Activated T-cell treated with anti-CD3 and anti-CD28 coated beads for 4 hours (primary cell): ENCODE measurements around the gene GREB1.
"Not testable (repeated sequence)": the region's sequence is repeated elsewhere in the genome, so short reads cannot be mapped to it uniquely, and the experiment has no call there.

ENCODE experiments used
- DNase-seq: peaks from one replicate; pipeline ENCODE4 v3.0.0-alpha.2; 2020

The GREB1 gene

DNA sequence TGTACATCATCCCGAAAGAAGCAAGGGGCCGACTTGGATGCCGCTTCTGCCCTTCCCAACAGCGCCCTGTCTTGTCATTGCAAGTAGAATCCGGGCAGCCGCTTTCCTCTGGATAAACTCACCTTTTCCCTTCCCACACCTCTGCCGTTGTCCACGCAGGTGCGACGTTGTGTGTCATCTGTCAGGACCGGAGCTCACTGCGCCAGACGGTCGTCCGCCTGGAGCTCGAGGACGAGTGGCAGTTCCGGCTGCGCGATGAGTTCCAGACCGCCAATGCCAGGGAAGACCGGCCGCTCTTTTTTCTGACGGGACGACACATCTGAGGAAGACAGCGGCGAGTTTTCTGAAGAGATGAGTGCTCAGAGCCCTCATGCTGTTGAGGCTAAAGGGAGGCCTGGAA is 106.3 kb downstream of the GREB1 start:
- no peak for DNase-seq

DNA sequence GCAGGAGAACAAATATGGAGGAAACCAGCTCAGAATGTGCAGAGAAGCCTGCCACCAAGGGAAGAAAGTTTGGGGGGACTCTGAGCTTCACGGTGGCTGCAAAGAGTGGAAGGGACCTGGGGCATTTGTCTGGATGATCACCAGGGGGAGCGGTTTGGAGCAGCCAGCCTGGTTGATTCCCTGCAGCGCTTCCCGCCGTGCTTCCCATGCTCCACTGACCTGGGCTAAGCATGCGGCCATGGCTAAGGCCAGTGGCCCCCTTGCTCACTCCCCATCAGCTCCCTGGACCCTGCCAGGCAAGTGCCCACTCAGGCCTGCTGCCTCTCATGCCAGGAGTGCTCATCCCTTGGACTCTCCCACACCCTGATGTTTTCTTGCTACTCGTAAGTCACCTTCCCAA is 109.1 kb downstream of the GREB1 start:
- no peak for DNase-seq

DNA sequence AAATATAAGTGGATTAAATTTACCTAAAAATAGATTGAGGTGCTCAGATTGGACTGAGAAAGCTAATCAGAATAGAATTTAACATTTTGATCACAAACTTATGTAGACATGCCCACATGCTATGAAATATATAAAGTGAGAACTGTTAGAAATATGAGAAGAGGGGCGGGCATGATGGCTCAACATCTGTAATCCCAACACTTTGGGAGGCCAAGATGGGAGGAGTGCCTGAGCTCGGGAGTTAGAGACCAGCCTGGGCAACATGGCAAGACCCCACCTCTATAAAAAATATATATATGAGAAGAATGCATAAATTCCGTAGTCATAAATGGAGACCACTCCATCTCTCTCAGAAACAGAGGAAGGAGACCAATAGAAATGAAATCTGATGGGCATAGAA is 110.4 kb downstream of the GREB1 start:
- no peak for DNase-seq

DNA sequence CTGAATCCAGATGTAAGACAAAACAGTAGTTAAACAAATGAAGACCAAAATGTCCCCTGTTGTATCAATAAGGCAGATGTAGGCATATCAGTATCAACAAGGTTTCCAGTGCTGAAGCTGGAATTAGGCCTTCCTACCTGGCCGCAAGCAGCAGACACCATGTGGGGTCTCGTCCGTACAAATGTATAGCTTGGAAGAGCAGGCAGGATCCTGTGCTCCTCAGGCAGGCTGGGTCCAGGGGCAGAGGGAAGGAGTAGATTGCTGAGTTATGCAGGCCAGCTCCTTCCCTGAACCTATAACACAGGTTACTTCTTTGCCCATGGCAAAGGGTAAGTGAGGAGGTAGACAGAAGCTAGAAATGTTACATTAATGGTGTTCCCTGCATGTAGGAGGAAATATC is 112.7 kb downstream of the GREB1 start:
- DNase-seq: no peak

DNA sequence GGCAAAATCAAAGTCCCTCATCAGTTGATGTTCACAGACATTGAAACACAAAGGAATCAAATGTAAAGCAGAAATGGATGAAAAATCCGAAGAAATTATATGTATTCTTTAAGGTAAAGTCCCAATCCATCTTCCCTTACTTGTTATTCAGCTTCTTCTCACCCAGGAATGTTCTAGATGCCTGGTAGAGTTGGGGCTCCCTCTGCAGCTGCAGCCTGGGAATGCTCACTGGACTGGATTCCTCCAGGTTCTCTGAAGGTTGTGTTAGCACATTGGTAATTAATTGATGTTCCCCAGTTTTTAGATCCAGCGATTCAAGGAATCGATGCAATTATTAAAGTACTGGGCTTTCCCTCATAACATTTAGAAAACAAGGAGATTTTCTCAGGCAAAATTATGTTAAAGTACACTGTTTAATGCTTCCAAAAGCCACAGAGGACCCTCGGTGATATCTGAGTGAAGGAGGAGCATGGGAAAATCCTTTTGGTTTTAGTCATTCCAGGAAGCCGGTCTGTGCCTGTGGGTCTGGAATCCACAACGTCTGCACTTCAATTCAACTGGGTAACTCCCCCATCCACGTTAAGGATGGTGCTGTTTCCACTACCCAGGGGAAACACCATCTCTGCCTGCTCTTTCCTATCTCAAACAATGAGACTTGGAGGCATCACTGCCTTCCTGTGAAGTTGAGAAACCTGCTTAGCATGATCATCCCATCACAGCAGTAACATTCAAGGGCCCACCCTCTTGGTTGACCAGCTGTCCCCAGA is 114.2 kb downstream of the GREB1 start:
- DNase-seq: no peak

DNA sequence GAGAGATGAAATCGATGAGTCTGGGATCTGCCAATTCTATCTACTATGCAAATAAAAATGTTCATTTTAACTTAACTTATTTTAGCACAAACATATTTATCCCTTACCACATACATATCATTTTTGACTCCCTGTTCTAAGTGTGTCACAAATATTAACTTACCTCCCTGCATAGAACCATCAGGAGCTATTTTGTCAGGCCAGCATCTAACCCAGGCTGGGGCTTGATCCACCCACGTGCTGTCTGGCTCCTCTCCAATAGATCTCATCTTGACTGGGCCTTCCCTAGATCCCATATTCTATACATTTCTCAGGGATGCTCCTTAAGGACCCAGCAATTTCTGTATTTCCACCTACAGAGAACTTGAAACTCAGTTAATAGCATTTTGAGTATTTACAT is 115.2 kb downstream of the GREB1 start:
- DNase-seq: no peak

DNA sequence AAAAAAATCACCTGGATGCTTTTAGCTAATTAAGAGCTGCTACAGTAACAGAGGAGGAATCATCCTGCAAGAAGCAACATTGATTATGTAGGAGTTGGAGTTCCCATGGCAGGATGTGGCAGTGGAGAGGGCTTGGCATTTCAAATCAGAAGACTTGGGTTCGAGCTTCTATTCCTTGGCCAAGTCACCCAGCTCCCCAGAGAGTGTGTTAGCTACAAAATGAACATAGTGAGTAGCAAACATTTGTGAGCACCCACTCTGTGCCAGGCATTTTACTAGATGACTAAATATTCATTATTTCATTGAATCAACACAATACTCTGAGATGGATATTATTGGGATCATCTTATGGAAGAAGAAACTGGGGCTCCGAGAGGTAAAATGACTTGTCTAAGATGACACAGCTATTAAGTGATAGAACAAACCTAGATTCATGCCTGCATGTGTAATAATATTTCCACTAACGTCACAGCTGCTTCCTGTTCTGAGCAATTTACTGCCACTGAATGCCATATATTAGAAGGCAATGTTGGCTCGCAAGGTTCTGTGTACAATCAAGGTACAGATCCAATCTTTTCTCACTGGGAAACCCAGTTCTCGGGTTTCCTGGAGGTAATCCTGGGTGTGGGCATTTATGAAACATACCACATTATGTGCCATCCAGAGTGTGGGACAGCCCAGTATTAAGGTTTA is 118.2 kb downstream of the GREB1 start:
- DNase-seq: no peak

DNA sequence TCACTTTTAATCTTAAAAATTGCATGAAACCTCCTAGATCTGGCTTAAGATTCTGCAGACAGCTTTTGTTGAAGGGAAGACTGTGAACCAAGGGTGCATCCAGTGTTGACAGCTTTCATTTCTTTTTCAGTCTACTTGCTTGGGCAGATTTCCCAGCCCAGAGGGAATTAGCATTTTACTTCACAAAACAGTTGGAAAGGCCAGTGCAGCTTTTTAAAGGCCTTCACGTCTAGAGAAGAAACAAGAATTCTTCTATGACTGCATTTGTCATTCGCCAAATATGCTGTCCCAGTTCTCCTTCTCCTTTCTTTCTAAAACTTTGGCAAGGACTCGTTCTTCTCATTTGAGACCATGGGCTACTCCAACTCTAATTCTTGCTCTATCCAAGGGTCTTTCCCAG is 118.7 kb downstream of the GREB1 start:
- no peak for DNase-seq

DNA sequence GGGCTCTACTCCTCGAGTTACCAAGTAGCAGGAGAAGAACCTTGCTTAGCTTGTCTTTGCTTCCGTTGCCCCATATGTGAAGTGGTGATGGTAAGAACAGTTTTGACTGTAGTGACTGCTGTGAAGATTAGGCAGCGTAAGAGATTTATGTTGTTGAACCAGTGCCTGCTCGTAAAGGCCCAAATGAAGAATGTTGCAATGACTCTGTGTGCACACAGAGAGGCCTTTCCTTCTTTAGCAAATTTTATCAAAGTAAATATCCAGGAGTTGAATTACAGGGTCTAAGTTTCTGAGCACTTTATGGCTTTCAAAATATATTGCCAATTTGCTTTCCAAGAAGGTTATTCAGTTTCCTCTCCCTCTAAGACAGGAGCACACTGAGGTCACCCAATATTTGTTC is 121.7 kb downstream of the GREB1 start:
- no peak for DNase-seq

DNA sequence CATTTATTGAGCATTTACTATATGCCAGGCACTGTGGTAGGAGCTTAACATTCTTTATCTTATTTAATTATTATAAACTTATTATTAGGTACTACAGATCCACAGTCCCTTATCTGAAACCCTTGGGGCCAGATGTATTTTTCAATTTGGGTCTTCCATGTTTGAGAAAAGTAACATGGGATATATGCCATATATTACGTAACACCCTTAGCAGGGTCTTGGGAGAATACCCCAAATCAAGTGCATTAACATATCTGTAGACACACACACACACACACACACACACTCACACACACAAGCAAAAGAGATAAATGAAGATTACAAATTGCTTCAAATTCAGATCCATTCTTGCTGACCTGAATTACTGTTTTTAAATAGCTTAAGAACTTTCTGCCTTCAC is 122.4 kb downstream of the GREB1 start:
- no peak for DNase-seq

DNA sequence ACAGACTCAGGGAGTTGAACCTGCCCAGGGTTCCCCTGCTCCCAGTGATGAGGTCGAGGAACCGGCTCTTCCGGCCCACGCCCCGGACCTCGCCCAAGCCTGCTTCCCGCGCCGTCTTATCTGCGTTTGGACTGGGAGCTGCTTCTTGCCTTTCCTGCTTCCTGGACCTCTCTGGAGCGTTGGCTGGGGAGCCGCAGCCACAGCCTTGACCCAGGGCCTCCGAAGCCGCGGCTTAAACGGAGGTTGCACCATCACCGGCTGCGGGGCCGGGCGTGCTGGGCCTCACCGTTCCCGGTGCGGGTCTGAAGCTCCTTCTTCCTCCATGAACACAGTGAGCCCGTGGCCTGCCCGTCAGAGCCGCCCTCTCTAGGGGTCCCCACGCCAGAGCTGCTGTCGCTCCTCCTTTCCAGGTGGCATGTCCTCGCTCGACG is 122.8 kb downstream of the GREB1 start:
- DNase-seq: no peak

DNA sequence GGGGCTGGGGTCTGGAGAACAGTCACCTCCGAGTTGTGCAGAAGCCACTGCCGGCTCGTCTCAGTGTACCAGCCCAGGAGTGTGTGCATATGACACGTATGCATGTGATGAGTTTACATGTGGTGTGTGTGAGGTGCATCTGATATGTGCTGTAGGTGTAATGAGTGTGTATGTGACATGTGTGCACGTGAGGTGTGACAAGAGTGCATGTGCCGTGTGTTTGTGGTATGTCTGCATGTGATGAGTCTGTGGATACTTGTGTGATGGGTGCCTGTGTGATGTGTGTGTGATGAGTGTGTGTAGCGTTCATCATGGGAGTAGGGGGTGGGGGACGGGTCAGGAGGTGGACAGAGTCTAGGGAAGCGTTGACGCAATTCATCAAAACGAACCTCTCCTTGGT is 123.3 kb downstream of the GREB1 start:
- DNase-seq: no peak

DNA sequence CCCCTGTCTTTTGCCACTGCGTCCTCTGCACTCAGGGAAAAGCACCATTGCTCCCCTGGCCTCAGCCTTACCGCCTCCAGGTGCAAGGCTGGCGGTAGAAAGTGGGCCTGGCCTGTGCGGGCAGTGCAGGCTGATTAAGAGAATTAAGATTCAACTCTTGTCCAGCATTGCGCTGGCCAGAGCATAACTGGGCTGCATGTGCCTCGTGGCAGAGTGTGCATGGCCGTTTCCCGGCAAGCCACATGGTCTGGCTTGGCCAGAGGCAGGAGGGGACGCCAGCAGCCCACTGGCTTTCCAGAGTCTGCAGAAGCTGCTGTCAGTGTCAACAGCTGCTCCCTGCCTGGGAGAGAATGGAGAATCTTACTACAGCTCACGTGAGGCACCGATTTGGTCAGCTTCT is 123.8 kb downstream of the GREB1 start:
- no peak for DNase-seq

DNA sequence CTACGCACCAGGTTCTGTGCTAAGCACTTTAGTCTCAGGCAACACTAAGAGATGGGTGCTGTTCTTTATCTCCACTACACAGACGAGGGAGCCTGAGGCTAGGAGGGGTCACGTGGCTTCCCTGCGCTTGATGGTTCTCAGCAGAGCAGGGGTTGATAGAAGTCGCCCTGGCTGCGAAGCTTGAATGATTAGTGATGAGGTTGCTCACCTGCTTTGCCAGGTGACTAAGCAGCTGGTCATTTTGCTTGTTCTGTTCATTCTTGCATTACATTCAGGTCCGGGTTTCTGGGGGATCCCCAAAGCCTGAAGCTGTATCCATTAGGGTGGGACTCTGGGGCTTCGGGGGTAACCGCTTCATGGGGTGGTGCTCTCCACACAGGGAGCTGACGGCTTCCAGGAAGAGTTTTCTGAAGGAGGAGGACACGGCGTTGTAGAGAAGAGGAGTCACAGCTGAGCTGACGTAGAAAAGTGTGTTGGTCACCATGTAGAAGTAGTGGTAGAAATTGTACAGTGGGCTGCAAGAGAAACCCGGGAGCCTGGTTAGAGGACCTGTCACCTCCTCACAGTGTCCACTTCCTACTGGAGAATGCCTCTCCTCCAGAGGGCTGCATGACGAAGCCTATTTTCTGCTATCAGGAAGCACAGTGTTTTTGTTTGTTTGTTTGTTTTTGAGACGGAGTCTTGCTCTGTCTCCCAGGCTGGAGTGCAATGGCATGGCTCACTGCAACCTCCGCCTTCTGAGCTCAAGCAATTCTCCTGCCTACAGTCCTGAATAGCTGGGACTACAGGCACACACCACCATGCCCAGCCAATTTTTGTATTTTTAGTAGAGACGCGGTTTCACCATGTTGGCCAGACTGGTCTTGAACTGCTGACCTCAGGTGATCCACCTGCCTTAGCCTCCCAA is 124.6 kb downstream of the GREB1 start:
- no peak for DNase-seq

DNA sequence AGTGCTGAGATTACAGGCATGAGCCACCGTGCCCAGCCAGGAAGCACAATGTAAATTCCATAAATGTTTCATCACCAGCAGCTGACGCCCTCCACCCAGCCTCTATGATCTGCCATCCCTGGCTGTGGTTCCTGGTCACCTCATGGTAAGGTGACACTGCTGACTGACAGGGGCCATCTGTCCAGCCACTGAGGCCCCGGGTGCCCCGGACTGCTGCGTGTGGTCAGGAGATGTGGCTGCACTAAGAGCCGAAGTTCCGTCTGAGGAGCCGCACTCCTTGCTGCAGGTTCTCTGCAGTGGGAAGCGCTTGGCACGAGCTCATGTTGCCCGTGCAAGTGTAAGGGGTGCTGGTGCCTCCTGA is 125.2 kb downstream of the GREB1 start:
- DNase-seq: no peak

DNA sequence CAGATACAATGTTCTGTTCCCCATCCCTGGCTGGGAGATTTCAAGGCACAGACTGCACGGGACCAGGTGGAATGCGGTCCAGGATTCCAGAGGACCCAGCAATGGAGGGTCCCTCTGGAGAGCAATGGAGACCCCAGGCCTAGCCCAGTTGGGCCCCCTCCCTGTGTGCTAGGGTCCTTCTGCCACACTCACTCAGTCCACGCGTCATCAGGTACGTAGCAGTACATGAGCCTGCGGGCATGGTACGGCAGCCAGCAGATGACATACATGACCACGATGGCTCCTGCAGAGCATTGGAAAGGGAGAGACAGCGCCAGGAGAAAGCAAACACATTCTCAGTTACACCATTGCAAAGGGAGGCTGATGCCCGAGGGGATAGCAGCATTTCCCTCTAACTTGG is 126.0 kb downstream of the GREB1 start:
- DNase-seq: no peak

DNA sequence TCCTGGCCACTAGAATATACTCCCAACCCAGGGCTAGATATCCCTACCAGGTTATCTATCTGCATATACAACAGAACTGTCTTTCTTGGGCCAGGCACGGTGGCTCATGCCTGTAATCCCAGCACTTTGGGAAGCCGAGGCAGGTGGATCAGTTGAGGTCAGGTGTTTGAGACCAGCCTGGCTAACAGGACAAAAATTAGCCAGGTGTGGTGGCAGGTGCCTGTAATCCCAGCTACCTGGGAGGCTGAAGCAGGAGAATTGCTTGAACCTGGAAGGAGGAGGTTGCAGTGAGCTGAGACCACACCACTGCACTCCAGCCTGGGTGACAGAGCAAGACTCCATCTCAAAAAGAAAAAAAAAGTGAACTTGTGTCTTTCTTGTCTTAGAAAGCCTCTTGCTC is 126.6 kb downstream of the GREB1 start:
- not testable (repeated sequence) for DNase-seq

DNA sequence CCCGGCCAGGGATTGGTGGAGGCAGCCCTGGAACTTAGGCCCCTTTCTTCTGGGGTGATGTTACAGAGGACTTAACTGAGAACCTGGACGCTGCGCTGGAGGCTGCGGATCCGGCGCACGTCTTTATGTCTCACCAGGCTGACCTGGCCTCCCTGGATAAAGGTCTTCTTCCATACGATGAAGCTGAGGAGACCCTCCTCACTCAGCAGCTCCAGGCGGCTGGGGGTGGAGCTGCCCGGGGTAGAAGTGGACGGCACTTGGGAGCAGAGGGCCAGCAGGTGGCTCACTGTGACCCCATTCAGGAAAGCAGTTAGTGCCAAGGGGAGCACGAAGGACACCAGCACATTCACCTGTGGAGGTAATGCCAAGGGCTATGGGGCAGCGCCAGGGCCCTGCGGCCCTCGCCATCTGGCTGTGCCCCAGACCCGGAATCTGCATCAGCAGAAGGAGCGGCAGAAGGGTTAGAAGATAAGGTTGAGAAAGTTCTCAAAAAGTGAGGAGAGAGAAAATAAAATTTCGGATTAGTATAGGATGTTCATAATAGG is 128.1 kb downstream of the GREB1 start:
- DNase-seq: no peak

DNA sequence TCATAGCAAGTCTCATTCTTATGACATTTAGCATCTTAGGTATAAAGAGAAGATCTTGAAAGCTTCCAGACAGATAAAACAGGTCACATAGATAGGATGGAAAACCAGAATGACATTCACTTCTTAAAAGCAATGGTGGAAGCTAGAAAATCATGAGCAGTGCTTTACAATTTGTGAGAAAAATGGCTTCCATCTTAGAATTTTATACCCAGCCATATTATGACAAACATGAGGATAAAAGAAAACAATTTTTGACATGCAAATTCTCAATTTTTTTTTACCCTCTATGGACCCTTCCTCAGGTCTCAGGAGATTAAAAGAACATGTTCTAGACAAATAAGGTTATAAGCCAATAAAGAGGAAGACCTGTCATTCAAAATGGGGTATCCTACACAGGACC is 129.0 kb downstream of the GREB1 start:
- no peak for DNase-seq

DNA sequence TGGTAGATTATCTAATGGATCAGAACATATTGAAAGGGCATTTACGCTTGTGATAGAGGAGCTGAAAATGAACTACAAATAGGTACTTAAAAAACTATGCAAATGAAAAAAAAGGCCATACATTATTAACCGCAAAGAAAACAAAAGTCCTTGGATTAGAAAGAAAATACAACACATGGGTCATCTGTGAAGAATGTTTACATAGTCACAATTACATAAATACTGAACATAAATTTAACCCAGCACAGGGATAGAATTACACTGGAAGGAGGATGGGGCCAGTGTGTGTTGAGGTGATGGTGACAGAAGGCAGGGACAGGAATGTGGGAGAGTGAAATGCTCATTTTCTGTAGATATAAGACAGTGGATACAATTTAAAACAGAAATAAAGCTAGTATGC is 129.6 kb downstream of the GREB1 start:
- no peak for DNase-seq

DNA sequence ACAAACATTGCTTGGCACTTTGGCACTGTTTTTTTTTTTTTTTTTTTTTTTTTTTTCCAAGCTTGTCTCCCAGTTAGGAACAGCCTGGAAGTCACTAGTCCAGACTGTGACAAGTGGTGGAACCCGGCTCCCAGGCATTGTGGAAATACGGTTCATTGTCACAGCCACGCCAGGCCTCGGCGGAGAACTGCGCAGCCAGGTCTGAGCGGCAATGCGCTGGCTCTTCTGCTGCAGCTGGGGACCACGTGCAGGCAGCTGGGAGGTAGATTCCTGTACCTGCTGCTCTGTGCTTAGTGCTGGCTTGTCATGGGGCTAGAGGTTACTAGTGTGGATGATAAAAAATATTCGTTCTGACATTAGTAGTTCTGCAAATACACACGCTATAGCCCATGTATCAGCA is 131.2 kb downstream of the GREB1 start:
- no peak for DNase-seq

DNA sequence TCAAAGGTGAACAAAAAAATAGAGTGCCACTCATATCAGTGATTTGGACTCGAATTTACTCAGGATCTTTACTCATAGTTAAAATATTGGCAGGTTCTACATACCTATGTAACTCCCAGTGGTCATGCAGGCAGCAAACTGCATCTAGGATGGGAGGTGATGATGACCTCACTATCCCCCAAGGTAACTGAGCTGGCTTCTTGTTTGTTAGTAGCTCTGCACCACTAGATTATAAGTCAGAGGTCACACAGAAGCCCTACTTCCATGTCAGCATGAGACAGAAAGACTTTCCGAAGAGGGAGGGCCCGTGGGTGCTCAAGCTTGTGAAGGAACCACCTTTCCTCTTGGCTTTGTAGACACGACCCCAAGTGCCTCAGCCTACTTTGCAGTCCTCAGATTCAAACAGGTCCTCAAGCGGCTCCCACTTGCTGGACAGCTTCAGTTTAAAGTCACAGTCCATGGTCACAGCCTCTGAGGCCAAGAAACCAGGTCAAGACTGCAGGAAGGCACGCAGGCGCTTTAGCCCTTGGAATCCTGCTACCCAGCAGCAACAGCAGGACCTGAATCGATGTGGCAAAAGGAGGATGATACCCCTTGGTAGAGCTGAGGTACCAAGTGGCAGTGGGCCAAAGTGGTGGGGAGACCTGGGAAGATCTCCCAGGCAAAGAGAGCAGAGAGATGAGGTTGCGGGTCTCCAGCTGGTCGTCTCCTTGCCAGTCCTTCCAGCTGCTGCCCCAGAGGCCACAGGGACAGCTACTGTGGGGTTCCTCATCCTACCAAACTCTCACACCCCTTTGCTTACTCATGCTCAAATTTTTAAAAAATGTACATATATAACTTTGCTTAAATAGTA is 131.9 kb downstream of the GREB1 start:
- no peak for DNase-seq

DNA sequence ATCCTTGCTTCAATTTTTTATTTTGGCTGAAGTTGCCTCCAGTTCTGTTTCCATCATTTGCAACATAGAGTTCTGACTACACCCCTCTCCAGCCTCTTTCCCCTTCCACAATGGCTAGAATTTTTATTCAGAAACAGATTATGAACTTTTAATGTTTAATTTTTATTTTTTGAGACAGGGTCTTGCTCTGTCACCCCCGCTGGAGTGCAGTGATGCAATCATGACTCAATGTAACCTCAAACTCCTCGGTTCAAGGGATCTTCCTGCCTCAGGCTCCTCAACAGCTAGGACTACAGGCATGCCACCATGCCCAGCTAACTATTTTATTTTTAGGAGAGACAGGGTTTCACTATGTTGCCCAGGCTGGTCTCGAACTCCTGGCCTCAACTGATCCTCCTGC is 133.3 kb downstream of the GREB1 start:
- no peak for DNase-seq
